Activated CD8-positive, alpha-beta memory T cell treated with anti-CD3 and anti-CD28 coated beads, Interleukin-2, amount 10 ng/mL, durations not matched to agents 7 days and 5 days (primary cell): ENCODE measurements around the gene LRRC37A3. TPM values are rescaled to one million over a fixed set of nuclear protein-coding genes. Genes with fewer than 3 reads are reported as not detected.
A peak's percentile ranks its signal among the peaks of the same experiment; 100 is the strongest.
"Not testable (repeated sequence)": the region's sequence is repeated elsewhere in the genome, so short reads cannot be mapped to it uniquely, and the experiment has no call there.

Experiments used
- ATAC-seq: fragments of 150-1000 bp; cut with Tn5 transposase; one replicate; pipeline ENCODE4 v1.10.0; 2021; ENCODE audit warnings: moderate library complexity
- CTCF ChIA-PET: fragments of 350-600 bp; sonication (Branson Sonifier 250); formaldehyde crosslinking; loops from one replicate; lab custom pipeline; 2021; ENCODE audit warnings: antibody characterized with exemption; lab: Charles Lee
- DNase-seq: peaks from one replicate; pipeline ENCODE4 v3.0.0-alpha.2; 2020
- H3K27ac Mint-ChIP-seq: one replicate; pipeline ENCODE4 v1.8.0; 2021; ENCODE audit warnings: mild to moderate bottlenecking, mixed read lengths
- H3K27me3 Mint-ChIP-seq: one replicate; pipeline ENCODE4 v1.8.0; 2021; ENCODE audit warnings: mixed read lengths
- H3K36me3 Mint-ChIP-seq: one replicate; pipeline ENCODE4 v1.8.0; 2021; ENCODE audit warnings: mild to moderate bottlenecking, mixed read lengths
- H3K4me1 Mint-ChIP-seq: one replicate; pipeline ENCODE4 v1.8.0; 2021; ENCODE audit warnings: mixed read lengths
- H3K4me3 Mint-ChIP-seq: one replicate; pipeline ENCODE4 v1.8.0; 2021; ENCODE audit warnings: mild to moderate bottlenecking, moderate library complexity, mixed read lengths
- H3K9me3 Mint-ChIP-seq: one replicate; pipeline ENCODE4 v1.8.0; 2022; ENCODE audit warnings: low read depth, mixed read lengths
- total RNA-seq, 2 experiments: library from RNA; stranded (reverse); gene quantifications; one replicate each; pipeline ENCODE4 v1.2.3, GENCODE V29; 2021

LRRC37A3 gene
- total RNA-seq, 2 experiments from 2014 or later = 12.6 to 22.5 TPM

DNA sequence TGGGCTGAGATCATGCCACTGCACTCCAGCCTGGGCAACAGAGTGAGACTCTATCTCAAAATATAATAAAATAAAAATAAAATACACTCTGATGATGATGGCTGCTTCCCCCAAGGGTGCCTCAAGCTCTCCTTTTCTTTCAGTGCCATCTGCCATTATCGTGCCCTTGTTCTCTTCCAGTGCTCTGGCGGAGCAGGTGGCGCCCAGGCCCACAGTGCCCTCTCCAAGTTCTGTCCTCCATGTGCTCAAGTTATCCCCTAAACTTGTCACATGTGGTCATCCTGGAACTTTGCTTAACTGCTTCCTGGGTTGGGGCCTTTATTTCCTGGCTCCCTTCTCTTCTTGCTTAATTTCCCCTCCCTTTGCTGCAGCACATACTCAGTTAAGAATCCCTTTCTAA lies 76.4 kb downstream of the LRRC37A3 start:
- DNase-seq, H3K27me3 Mint-ChIP-seq, H3K9me3 Mint-ChIP-seq, H3K36me3 Mint-ChIP-seq, H3K27ac Mint-ChIP-seq, H3K4me3 Mint-ChIP-seq, H3K4me1 Mint-ChIP-seq, CTCF ChIA-PET, ATAC-seq: not testable (repeated sequence)

DNA sequence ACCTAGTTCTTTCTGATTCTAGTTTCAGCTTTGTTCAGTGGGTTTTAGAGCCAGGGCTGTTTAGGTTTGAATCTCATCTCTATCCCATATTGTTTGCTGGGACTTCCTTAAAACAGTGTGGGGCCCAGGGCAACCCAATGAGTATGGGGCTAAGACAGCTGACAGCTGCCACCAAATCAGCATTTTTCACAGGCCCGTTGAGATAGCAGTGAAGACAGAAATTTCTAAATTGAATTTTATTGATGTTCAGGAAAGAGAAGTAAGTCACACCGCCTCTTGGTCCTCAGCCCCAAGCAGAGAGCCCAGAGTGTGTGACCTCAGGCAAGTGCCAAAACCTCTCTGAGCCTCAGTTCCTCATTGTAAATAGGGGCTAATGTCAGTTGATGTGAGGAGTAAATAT lies 78.3 kb downstream of the LRRC37A3 start:
- ATAC-seq, H3K27ac Mint-ChIP-seq, H3K36me3 Mint-ChIP-seq, H3K4me3 Mint-ChIP-seq, H3K27me3 Mint-ChIP-seq, H3K4me1 Mint-ChIP-seq, H3K9me3 Mint-ChIP-seq, DNase-seq: not testable (repeated sequence)
- CTCF ChIA-PET = interaction anchor here (0.7 kb wide), 1 partner anchor 14 kb away, joined by 4 read pairs; no protein-coding TSS in a partner anchor

DNA sequence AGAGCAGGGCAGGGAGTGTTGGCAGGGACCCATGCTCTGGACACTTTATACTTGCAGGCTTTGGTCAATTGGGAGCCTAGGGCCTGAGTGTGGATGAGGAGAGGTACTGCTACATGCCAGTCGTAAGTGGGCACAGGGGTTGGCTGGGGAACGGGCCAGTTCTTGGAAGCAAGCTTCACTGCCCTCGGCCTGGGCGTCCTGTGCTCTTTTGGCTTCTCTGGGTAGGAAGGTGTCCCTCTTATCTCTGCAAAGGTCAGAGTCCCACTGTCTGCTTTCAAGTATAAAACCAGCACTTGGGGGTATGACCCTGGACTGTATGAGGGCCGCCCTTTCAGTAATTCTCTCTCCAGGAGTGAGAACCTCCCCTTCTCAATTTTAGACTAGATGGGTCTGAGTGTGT lies 80.8 kb downstream of the LRRC37A3 start:
- H3K36me3 Mint-ChIP-seq, H3K27ac Mint-ChIP-seq, DNase-seq, H3K27me3 Mint-ChIP-seq, H3K9me3 Mint-ChIP-seq, H3K4me3 Mint-ChIP-seq, ATAC-seq: not testable (repeated sequence)
- CTCF ChIA-PET = interaction anchor here (1.5 kb wide), 1 partner anchor 100 kb away, joined by 5 read pairs; no protein-coding TSS in a partner anchor
- H3K4me1 Mint-ChIP-seq = peaks cover 15% of the 10 kb centered on the region

DNA sequence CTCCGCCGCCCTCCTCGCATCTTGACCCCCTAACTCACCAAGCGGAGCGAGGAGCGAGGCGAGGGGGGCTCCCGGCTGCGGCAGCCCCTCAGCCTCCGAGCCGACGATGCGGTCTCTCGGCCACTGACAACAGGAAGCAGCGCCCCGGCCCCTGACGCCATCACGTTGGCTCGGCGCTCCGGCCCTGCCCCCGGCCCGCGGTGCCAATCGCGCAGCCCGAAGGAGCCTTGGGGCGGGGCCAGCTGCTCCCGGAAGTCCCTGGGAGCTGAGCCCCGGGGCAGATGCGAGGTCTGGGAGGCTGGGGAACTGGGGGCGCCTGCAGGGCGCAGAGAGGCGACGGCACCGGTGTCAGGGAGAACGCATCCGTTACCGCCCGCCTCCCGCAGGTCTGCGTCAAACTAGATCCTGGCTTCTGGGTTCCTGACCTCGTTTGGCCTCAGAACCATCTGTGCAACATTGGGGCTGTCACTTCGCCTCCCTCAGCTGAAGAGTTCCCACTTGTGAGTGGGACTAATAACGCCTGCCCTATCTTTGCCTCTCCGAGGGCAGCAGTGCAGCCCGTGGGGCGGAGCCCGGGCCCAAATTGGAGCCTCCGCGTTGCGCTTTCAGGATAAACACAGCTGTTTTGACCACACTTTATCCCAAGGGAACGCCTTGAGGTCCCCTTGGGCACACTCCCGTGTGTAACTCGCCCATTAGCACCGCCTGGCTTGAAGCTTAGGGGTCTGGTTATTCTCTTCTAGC lies 82.1 kb downstream of the LRRC37A3 start:
- peaks cover 15% of the 10 kb centered on the region for H3K4me1 Mint-ChIP-seq
- not testable (repeated sequence) for H3K9me3 Mint-ChIP-seq, H3K27me3 Mint-ChIP-seq, H3K36me3 Mint-ChIP-seq
- peak overlapping the region; percentile 89 for H3K4me3 Mint-ChIP-seq
- peak overlapping the region; percentile 91 for H3K27ac Mint-ChIP-seq
- peak; percentile 93 for DNase-seq
- peak; percentile 98 for ATAC-seq
- CTCF ChIA-PET = interaction anchor here (0.6 to 1.5 kb wide), 3 partner anchors 101 to 685 kb away, joined by 3 to 5 read pairs (median 3); no protein-coding TSS in a partner anchor

DNA sequence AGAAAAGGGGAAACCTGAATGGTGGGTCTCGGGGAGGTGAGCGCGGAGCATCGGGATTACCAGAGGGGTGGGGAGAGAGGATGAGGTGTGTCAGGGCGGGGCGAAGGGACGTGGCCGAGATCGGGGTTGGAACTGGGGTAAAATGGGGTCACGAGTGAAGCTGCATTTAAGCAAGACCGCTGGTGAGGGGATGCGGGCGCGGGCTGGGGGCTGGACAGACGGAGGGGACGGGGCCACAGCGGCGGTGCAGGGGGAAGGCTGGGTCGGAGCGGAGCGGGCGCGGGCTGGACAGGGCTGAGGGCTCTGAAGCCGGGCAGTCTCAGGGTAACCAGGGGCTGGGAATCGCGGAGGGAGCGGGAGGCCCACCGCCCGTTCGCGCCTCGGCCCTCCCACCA lies 82.7 kb downstream of the LRRC37A3 start:
- Mint-ChIP-seq H3K4me1 (peaks cover 15% of the 10 kb centered on the region), H3K4me3 (peak overlapping the region; percentile 89), H3K27ac (peak overlapping the region; percentile 91)
- H3K9me3 Mint-ChIP-seq, H3K36me3 Mint-ChIP-seq, H3K27me3 Mint-ChIP-seq, CTCF ChIA-PET: not testable (repeated sequence)
- ATAC-seq (peak; percentile 34), DNase-seq (peak; percentile 66)

DNA sequence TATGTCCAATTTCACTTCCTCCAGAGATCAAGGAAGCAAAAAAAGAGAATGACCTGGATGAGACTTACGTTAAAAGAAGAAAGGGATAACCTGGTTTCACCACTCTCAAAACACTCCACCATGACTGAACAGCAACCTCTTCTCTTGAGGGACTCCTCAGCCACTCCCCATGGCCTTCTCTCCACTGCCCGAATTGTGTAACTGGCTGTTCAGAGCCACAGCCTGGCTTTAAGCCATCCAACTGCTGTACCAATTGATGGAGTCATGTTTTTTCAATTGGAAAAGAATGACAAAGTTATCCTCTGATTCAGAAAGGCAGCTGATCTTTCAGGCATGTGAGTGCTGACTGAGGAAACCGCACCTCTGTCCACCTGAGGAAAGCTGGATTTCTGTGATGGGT lies 85.2 kb downstream of the LRRC37A3 start:
- not testable (repeated sequence) for DNase-seq

DNA sequence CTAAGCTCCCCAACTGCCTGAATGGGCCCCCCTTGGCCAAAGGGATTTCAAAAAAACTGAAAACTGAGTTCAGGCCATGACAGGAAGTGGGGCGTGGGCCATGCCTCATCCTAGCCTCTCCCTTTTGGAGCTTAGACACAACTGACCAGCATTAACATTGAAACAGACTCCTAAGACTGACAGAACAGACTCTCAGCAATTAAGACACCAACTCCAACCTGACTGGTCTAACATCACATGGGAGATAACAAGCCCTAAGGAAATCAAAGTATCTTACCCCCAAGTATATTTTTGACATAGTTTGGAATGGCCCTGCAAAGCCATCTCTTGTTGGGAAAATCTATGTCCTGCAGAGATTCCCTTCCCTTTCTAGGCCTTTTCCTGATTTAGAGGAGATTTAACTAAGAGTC lies 88.6 kb downstream of the LRRC37A3 start:
- H3K36me3 Mint-ChIP-seq, DNase-seq, H3K4me3 Mint-ChIP-seq, CTCF ChIA-PET, ATAC-seq, H3K9me3 Mint-ChIP-seq, H3K27me3 Mint-ChIP-seq, H3K27ac Mint-ChIP-seq: not testable (repeated sequence)
- H3K4me1 Mint-ChIP-seq = peaks cover 15% of the 10 kb centered on the region

More for the DNA sequence above, 85.2 kb downstream of the LRRC37A3 start:
- peaks cover 24% of the 10 kb centered on the region for H3K4me1 Mint-ChIP-seq
- H3K27ac Mint-ChIP-seq, ATAC-seq, H3K36me3 Mint-ChIP-seq, H3K4me3 Mint-ChIP-seq, H3K9me3 Mint-ChIP-seq, CTCF ChIA-PET, H3K27me3 Mint-ChIP-seq: not testable (repeated sequence)

DNA sequence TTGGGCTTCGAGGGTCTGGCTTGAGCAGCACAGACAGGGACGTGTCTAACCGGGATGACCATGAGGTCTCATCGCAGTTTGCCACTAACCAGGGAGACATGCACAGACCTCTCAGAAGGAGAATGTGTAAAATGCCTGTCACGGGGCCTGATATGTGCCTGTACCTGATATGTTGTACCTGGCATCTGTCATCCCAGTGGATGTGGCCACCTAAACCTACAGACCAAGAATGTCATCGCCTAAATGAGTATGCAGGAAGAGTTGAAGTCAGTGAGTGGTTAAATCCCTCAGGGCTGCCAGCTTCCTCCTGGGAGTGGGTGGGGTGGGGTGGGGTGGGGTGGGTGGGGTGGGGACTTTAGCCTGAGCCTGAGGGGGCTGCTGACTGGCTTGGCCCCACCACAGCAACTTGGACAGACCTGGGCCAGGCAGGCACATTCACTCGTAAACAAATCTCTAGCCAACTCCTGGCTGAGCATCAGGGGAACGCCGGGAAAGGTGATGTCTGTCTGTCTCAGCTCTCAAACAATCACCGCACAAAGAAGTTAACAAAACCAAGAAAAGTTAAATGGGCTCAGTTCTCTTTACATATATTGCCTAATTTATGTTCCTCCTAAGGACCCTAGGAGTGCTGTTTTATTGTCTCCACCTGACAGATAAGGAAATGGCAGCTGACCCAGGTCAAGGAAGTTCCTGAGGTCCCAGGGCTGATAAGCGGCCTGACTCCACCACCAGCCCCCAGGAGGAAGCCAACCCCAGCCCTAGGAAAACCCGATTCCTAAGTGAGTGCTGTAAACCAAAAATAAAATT lies 89.3 kb downstream of the LRRC37A3 start:
- H3K4me3 Mint-ChIP-seq, CTCF ChIA-PET, DNase-seq, H3K27me3 Mint-ChIP-seq, H3K36me3 Mint-ChIP-seq, ATAC-seq, H3K9me3 Mint-ChIP-seq, H3K27ac Mint-ChIP-seq: not testable (repeated sequence)
- H3K4me1 Mint-ChIP-seq = peaks cover 11% of the 10 kb centered on the region

DNA sequence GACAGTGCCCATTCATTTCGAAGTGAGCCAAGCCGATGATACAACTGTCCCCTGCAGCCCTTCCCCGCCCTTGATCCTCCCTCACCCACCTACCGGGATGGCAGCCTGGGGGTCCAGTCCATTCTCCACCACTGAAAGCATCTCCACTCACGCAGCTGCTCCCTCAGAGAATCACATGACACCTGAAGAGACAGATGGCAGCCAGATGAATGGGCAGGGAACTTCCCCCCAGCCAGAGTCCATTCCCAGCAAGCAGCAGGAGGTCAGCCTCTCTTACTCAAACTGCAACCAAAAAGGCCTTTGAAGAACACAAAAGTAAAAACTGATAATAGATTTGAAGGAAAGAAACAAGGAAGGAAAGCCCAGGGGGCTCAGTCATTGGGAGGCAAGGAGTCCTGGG lies 90.2 kb downstream of the LRRC37A3 start:
- H3K4me1 Mint-ChIP-seq, ATAC-seq, H3K4me3 Mint-ChIP-seq, CTCF ChIA-PET, H3K27me3 Mint-ChIP-seq, DNase-seq, H3K36me3 Mint-ChIP-seq, H3K27ac Mint-ChIP-seq, H3K9me3 Mint-ChIP-seq: not testable (repeated sequence)

DNA sequence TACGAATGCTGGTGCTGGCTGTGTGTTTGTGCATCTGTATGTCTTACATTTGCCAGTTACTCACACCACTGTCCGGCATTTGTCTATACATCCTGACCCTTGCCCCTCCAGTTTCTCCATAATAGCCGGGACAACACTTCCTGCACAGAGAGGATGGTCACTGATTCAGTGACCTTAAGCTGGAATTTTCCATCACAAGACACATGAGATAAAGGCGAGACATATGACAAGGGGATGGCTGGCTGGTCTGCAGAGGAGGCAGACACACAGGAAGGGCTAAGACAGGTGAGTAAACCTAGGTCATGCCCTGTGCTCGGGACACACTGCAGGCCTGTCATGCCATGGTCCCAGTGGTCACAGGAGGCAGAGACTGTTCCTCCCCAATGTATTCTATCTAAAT lies 100.4 kb downstream of the LRRC37A3 start:
- ATAC-seq, H3K27me3 Mint-ChIP-seq, DNase-seq, H3K9me3 Mint-ChIP-seq, H3K4me1 Mint-ChIP-seq, H3K4me3 Mint-ChIP-seq, CTCF ChIA-PET, H3K27ac Mint-ChIP-seq: not testable (repeated sequence)
- H3K36me3 Mint-ChIP-seq = peaks cover 22% of the 10 kb centered on the region

DNA sequence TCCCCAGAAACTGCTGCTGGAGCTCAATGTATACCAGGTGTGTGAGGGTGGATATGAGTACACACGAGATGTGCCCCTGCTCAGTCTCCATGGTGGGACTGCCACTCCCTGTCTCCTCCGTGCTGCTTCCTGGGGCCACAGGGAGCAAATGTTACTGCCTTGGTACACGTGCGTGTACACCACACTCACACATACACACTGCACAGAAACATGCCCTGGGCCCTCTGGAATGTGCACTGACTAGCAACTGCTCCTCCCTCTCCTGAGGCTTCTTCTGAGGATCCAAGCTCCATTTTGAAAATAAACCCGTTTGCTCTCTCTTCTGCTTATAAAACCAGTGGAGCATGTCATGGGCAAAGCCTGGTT lies 103.5 kb downstream of the LRRC37A3 start:
- H3K9me3 Mint-ChIP-seq, ATAC-seq, DNase-seq, H3K4me1 Mint-ChIP-seq, H3K27ac Mint-ChIP-seq, H3K4me3 Mint-ChIP-seq, H3K27me3 Mint-ChIP-seq, CTCF ChIA-PET: not testable (repeated sequence)
- H3K36me3 Mint-ChIP-seq = peaks cover 14% of the 10 kb centered on the region

DNA sequence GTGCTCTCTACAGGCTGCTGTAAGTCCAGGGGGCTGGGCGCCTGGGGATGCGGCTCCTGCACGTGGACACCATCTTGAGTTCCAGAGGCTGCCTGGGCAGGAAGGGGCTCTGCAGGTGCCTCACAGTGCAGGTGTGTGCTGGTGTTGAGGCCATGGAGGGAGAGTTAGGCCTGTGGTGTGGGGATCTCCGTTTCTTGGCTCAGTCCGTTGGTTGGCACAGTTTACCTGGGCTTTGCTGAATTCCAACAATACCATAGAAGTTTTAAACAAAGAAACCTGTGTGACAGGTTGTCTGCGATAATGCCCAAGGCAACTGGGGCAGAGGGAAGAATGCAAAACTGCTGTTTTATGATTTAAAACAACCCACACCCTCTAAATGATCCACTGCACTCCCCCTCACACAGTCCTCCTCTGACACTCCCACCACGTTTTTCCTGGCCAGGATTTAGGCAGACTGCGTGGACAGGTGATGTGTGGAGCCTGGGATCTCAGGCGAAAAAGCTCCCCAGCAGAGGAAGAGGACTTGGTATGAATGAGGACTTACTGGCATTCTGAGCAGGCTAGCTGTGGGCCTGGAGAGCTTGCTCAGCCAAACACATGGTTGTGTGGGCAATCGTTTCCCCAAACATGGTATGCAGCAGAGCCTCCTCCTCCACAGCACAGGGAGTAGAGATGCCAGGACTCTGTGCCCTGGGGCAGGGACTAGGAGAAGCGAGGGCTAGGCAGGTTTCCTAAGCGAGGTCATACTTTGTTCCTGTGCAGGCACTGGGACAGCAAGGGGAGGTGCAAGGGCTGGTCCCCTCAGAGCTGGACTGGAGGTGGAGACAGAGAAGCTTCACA lies 104.1 kb downstream of the LRRC37A3 start:
- DNase-seq, ATAC-seq, H3K4me1 Mint-ChIP-seq, H3K9me3 Mint-ChIP-seq, H3K4me3 Mint-ChIP-seq, H3K27me3 Mint-ChIP-seq, H3K27ac Mint-ChIP-seq, CTCF ChIA-PET: not testable (repeated sequence)
- H3K36me3 Mint-ChIP-seq = peaks cover 13% of the 10 kb centered on the region
